HG02588 (cell line): Measurements from ENCODE around the gene ZMYND11.

Experiments used
- ATAC-seq: cut with Tn5 transposase; IDR thresholded peaks from one replicate; pipeline ENCODE4 v1.9.1; 2021; ENCODE audit warnings: mild to moderate bottlenecking, moderate library complexity; ENCODE audit not compliant: unreplicated experiment

The ZMYND11 gene

GRCh38 chr10:135132-135600 is at the start of gene ZMYND11:
TSS of gene ZMYND11 (plus strand) at chr10:135455. CDS start at chr10:180013, 44,558 bp downstream.
- ATAC-seq = peak; percentile 49

- ATAC-seq = no peak
These were observed 49.2 kb upstream of the ZMYND11 start for GRCh38 chr10:86031-86430.

- ATAC-seq = no peak
These were observed 47.8 kb upstream of the ZMYND11 start for GRCh38 chr10:87177-88080.

GRCh38 chr10:88253-88652 is 47.0 kb upstream of the ZMYND11 start:
- no peak for ATAC-seq

- ATAC-seq = no peak
These were observed 46.0 kb upstream of the ZMYND11 start for GRCh38 chr10:89248-89647.

GRCh38 chr10:90161-90560 is 45.1 kb upstream of the ZMYND11 start:
- ATAC-seq = no peak

- ATAC-seq = no peak
These were observed 43.9 kb upstream of the ZMYND11 start for GRCh38 chr10:91313-91712.

GRCh38 chr10:92153-92552 is 43.1 kb upstream of the ZMYND11 start:
- ATAC-seq = no peak

GRCh38 chr10:92846-93245 is 42.4 kb upstream of the ZMYND11 start:
- ATAC-seq = no peak

GRCh38 chr10:94613-95012 is 40.6 kb upstream of the ZMYND11 start:
- no peak for ATAC-seq

GRCh38 chr10:95356-96115 is 39.7 kb upstream of the ZMYND11 start:
- no peak for ATAC-seq

GRCh38 chr10:96466-96865 is 38.8 kb upstream of the ZMYND11 start:
- ATAC-seq = no peak

- no peak for ATAC-seq
These were observed 30.8 kb upstream of the ZMYND11 start for GRCh38 chr10:104416-104815.

GRCh38 chr10:104862-105565 is 30.2 kb upstream of the ZMYND11 start:
- ATAC-seq = no peak

GRCh38 chr10:105806-106205 is 29.4 kb upstream of the ZMYND11 start:
- ATAC-seq = no peak

GRCh38 chr10:106740-107139 is 28.5 kb upstream of the ZMYND11 start:
- no peak for ATAC-seq

- no peak for ATAC-seq
These were observed 23.0 kb upstream of the ZMYND11 start for GRCh38 chr10:112246-112645.

GRCh38 chr10:124874-125273 is 10.4 kb upstream of the ZMYND11 start:
- ATAC-seq = no peak

GRCh38 chr10:127612-128432 is 7.4 kb upstream of the ZMYND11 start:
- no peak for ATAC-seq

GRCh38 chr10:129810-130209 is 5.4 kb upstream of the ZMYND11 start:
- no peak for ATAC-seq
